ENCODE measurements around the gene MAPK8IP2.

DNA sequence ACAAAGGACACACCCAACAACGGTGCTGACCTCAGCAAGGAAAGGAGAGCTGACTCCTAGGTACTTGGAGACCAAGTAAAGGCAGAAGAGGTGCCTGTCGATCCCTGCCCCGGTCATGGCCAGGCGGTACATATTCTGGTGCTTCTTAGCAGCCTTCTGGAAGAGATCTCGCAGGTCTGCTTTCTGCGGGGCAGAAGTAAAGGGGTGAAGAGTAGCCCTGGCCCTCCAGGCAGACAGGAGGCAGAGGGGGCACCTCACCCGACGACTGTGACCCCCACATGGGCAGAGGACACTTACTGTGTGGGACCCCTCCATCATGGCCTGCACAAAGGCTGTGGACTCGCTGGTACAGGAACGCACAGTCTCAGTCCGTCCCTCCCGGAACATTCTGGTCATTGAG is 29.7 kb upstream of the MAPK8IP2 start:
- TF ChIP-seq, protein P1, sequence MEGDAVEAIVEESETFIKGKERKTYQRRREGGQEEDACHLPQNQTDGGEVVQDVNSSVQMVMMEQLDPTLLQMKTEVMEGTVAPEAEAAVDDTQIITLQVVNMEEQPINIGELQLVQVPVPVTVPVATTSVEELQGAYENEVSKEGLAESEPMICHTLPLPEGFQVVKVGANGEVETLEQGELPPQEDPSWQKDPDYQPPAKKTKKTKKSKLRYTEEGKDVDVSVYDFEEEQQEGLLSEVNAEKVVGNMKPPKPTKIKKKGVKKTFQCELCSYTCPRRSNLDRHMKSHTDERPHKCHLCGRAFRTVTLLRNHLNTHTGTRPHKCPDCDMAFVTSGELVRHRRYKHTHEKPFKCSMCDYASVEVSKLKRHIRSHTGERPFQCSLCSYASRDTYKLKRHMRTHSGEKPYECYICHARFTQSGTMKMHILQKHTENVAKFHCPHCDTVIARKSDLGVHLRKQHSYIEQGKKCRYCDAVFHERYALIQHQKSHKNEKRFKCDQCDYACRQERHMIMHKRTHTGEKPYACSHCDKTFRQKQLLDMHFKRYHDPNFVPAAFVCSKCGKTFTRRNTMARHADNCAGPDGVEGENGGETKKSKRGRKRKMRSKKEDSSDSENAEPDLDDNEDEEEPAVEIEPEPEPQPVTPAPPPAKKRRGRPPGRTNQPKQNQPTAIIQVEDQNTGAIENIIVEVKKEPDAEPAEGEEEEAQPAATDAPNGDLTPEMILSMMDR (conservative IDR thresholded peaks at IDR 0.05 in 1 of 2, IDR thresholded peaks at IDR 0.05 in 1 of 2; ENCODE audit: extremely low read depth in 1 of 2, insufficient read depth in 1 of 2, low read depth in 1 of 2, low read length in 2 of 2) = no peak
- TF ChIP-seq EZH2 (IDR thresholded peaks at IDR 0.05; ENCODE audit: borderline replicate concordance, low read length) = no peak

All from mammary epithelial cell (primary cell).